Activated CD8-positive, alpha-beta memory T cell treated with anti-CD3 and anti-CD28 coated beads for 48 hours (primary cell): Measurements from ENCODE around the gene TWNK.
"Not testable (repeated sequence)": the region's sequence is repeated elsewhere in the genome, so short reads cannot be mapped to it uniquely, and the experiment has no call there.

ENCODE experiments used
- DNase-seq, 3 experiments: peaks; one replicate each; pipeline ENCODE4 v3.0.0-alpha.2; 2020; ENCODE audit warnings: low read depth in 2 of 3, low spot score in 2 of 3

TWNK gene

DNA sequence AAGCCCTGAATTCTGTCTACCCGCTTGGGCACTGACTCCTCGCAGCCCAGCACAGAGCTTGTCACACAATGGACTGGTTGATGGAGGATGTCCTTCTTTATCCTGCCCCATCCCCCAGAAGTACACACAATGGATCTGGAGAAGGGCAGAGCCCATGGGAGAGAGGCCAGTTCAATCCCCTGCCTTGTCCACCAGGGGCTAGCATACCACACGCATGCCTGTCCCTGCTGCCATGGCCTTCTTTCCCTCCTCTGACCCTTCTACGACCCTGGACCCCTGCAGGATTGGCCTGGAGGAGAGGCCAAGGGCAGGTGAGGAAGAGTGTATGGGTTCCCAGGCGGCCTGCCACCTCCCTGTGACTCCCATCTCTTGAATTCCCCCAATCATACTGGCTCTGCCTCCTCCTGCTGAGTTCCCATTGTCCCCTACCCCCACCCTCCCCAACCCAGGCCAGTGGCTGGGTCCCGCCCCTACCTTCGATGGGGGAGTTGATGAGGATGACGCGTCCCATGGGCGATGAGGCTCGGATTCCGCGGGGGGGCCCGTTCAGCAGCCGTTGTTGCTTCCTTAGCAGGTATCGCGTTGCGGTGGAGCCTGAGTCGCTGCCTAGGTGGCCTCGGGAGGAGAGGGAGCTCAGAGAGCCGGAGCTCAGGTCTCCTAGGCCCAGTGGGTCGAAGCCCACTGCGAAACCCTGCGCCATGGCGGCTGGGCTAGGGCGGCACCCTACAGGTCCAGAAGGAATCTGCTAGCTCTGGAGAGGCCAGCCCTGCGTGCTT is 42.4 kb downstream of the TWNK start:
- no peak for DNase-seq

DNA sequence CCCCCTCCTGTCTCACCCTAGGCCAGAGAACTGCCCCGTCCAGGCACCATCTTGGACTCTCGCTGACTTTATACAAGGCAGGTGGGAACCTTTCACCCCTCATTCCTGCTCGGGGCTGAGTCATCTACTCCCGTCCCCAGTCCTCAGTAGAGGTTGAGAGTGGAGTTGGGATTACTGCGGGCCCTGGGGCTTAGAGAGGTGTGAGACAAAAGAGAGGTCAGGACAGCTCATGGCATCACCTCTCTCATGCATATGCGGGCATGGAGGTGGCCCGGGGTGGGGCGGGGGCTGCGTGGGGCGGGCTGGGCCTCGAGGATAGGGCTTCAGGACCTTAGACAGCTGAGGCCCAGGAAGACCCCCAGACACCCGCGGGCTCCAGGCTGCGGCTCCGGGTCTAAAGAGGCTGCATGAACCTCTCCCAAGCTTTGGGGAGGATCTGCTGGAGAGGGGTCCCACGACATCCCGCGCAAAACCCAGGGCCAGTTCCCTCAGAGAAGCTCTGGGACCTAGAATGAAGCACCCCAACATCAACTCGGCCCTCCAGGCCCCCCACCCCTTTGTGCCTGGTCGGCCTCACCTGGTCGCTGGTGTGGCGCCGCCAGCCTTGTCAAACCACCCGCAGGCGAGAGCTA is 43.3 kb downstream of the TWNK start:
- no peak for DNase-seq

DNA sequence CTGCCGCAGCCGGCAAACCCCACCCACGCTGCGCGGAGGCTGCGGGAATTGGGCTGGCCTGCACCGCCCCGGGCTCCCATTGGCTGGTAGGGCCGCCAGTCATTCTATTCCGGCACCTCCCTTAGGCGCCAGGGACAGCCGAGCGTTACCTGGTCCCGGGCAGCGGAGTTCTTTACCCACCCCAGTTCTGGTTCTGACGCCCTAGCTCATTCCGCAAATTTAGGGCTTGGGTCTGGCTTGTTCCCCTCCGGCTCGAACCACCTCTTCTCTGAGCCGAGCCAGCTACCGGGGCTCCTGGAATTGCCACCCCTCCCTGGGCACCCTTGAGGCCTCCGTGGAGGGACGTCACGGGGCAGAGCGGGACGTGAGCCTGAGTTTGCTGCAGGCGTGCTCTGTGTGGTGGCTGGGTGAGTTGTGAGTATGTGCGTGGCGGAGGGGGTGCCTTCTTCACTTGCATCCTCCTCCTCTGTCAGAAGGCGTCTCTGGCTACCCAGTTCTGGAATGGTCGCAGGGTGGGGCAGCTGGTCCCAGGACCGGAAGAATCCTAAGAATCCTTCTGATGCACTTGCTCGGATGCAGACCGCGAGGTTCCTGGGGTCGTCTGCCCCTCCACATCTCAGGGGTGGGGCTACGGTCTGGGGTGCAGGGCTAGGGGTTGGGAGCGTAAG is 43.9 kb downstream of the TWNK start, which contains the start of the genes PDZD7 and SFXN3:
PDZD7 (minus strand) TSS at position 2 of the 668 bp plus-strand sequence. CDS start 910 bp downstream, outside the sequence.
SFXN3 (plus strand) TSS at position 107 of the 668 bp plus-strand sequence. CDS start 3,461 bp downstream, outside the sequence.
- DNase-seq: peak; percentile 89 to 96 (median 93)

DNA sequence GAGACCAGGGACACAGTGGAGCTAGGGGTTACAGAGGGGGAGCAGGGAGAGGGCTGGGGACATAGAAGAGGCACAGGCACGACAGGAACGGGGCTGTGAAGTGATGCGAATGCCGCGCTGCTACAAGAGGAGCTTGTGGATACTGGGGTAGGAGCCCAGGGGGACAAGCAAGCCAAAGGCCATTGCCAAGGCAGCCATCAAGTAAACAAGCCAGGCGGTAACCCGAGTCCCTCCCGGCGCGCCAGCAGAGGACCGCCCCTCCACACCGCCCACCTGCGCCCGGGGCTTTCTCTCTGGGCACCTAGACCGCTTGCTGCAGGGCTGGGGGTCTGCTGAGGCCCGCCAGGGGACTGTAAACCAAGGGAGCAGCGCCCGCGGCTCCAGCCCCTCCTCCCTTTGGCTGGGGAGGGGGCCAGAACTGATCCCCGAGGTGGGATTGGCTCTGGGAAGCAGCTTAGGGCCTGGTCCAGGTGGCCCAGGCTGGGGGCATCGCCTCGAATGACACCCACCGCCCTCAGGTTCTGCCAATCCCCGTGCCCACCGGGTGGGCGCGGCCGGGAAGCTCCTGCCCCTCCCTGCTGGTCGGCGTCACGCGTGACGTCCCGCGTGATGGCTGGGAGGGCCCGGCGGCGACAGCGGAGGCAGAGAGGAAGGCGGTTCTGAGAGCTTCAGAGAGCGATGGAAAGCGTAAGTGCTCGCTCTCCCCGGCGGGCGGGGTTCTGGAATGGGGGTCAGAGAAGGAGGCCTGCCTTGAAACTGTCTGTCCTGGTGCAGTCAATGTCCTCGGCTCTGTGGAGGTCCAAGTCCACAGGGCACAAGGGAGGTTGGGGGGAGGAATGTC is 44.7 kb downstream of the TWNK start:
- peak; percentile 43 to 58 (median 48) for DNase-seq

DNA sequence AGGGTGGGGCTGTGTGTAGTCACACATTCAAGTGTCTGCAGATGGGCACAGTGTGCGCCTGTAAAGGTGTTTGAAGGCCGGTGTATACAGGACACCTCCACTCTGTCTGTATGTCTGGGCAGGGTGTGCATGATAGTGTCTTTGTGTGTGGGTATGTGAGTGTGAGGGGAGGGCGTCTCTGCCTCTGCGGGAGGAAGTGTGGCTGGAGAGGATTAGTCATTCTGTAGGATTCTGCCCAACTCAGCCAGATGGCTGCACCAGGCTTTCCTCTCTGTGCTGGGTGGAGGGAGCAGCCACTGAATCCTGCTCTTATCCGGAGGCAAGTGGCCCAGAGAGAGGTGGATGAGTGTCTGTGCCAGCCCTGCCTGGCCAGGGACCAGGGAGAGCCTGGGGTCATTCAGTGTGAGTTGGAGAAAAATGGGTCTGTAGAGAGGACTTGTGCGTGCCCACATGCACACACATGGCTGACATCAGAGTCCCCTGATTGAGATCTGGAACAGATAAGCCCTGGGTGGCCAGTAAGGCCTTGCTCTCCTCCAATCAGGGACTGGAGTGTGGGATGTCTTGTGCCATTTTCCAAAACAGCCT is 45.4 kb downstream of the TWNK start:
- DNase-seq: peak in 2 of 3 experiments; percentile 32 to 40

DNA sequence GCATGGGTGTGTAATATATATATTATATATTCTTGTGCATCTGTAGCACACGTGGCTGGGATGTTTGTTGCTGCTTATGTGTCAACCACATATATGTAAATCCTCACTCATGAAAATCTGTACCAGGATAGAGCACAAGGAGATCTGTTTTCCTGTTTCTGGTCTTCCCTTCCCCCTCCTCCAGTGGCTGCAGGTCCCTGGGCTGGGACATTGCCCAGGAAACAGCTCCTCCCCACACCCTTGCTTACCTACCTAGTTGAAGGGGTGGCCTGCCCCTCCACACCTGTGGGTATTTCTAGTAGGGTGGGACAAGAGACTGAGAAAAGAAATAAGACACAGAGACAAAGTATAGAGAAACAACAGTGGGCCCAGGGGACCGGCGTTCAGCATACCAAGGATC is 45.9 kb downstream of the TWNK start:
- no peak for DNase-seq

DNA sequence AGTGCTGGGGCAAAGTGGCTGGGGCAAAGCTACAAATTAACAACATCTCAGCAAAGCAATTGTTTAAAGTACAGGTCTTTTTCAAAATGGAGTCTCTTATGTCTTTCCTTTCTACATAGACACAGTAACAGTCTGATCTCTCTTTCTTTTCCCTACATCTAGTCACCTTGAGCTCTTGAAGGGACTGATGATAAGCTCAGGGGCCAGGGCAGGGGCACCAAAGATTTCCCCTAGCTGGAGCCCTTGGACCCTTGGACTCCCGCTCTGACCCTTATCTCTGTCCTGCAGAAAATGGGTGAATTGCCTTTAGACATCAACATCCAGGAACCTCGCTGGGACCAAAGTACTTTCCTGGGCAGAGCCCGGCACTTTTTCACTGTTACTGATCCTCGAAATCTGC is 47.1 kb downstream of the TWNK start:
- not testable (repeated sequence) for DNase-seq

DNA sequence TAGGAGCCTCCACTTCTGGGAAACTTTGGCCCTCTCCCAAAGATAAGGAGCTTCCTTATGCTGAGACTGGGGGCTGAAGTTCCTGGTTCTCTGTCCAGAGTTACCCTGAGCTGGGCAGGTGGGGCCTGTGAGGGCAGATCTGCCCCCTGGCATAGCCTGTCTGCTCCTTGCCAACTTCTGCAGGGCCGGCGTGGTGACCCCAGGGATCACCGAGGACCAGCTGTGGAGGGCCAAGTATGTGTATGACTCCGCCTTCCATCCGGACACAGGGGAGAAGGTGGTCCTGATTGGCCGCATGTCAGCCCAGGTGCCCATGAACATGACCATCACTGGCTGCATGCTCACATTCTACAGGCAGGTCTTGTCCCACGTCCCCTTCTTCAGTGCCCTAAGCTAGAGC is 48.0 kb downstream of the TWNK start:
- no peak for DNase-seq

DNA sequence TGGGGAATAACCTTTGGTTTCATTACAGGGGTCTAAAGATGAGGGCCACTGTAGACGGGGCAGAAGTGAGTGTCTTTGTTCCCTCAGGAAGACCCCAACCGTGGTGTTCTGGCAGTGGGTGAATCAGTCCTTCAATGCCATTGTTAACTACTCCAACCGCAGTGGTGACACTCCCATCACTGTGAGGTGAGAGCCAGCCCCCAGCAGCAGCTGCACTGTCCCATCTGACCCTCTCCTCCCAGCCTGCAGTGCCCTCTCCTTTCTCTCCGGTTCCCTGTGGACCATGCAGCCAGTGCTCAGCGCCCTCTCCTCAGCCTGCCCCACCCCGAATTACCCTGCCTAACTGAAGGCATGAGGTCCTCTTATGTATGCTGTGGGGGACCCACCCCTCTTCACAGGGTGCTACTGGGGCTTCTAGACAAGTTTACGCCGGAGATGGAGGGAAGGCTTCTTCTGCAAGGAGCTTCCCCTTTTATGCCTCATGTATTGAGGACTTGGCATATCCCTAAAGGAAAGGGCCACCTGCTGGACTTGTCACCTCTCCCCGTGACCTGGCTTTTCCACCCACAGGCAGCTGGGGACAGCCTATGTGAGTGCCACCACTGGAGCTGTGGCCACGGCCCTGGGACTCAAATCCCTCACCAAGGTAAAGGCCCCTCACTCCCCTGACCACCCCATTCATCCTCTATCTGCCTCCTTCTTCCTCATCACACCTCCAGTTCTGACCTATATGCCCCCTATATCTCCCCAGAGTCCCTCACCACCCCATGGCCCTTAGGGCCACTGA is 48.8 kb downstream of the TWNK start:
- DNase-seq: no peak

DNA sequence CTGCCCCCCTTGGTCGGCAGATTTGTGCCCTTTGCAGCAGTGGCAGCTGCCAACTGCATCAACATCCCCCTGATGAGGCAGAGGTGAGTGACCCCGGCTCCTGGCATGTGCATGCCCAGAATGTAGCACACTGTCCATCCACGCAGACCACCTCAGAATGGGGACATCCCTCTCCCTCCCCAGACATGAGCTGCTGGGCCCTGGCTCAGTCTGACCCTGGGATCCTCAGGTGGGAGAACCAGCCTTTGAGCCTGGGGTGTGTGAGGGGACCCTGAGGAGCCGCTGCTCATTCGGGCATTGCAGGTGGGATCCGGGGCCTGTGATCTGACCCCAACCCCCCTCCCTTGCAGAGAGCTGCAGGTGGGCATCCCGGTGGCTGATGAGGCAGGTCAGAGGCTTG is 49.4 kb downstream of the TWNK start:
- no peak for DNase-seq

DNA sequence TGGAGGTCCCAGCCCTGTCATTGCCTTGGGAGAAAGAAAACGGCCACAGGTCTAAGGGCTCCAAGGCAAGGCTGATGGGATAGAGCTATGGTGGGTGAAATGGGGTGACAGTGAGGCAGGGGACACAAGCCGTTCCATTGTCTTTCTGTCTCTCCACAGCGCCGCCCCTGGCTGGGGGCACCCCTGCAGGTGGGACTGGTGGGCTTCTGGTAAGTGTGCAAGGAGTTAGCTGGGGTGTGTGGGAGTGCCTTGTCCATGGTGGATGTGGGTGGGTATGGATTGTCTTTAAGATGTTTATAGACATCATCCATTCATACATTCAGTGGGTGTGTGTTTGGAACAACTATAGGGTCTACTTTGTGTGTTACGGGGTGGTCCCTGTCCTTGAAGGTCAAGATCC is 51.1 kb downstream of the TWNK start:
- no peak for DNase-seq

DNA sequence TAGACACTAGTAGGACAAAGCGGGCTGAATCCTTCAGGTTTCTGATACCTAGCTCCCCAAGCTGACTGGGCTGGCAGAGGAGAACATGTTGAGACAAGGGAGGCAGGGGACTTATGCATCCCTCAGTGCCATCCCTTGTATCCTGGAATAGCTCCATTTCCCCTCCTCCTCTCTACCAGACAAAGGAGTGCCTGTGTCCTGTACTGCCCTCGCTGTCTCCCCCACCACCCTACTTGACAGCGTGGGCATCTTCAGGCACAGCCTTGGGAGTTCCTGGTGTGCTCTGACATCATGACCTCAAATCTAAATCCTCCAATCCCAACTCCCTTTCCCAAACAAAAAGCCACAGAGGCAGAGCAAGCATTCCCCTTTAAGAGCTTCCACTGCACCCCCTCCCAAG is 52.7 kb downstream of the TWNK start:
- DNase-seq: no peak

DNA sequence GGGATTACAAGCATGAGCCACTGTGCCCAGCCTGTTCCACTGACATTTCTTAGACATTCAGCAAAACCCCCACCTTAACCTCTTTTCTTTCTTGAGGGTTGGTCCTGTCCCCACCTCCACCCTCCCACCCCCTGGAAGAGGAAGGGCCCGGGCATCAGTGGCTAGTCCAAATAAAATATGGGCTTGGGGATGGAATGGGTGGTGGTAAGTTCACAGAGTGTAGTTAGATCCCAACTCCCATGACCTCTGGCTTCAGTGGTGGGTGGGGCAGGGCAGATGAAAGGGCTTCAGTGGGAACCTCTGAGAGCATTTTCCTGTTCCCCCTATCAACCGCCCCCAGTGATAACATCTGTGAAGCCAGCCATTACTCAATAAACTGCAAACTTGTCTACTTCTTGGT is 53.5 kb downstream of the TWNK start:
- no peak for DNase-seq

DNA sequence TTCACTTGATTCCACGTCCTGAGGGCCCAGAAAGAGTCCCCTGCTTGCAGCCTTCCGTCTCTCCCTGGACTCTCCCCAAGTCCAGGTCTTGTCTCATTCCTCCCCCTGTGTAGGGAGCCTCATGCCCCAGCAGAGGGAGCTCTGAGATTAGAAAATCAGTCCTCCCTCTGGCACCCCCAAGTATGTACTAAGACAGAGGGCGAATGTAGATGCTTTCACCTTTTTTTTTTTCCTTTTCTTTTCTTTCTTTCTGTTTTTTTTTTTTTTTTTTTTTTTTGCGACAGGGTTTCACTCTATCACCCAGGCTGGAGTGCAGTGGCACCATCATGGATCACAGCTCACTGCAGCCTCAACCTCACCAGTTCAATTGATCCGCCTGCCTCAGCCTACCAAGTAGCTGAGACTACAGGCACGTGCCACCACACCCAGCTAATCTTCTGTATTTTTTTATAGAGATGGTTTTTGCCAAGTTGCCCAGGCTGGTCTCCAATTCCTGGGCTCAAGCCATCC is 54.0 kb downstream of the TWNK start:
- no peak for DNase-seq

DNA sequence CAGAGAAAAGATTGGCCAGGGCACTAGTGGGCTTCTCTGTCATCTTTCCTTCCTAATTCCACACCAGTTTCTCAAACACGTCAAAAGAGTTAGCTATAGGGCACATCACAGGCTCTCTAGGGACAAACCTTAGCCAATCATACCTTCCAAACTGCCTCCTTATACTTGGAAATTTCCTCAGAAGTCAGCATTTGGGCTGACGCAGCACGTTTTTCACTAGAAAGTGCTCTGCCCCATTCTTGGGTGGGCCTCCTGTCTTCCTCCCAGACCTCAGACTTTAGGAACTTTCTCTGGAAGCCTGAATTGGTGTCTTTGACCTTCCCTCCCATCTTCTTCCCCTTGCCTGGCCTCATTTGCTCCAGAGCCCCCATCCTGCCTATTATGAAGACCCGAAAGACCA is 54.8 kb downstream of the TWNK start:
- DNase-seq: no peak

DNA sequence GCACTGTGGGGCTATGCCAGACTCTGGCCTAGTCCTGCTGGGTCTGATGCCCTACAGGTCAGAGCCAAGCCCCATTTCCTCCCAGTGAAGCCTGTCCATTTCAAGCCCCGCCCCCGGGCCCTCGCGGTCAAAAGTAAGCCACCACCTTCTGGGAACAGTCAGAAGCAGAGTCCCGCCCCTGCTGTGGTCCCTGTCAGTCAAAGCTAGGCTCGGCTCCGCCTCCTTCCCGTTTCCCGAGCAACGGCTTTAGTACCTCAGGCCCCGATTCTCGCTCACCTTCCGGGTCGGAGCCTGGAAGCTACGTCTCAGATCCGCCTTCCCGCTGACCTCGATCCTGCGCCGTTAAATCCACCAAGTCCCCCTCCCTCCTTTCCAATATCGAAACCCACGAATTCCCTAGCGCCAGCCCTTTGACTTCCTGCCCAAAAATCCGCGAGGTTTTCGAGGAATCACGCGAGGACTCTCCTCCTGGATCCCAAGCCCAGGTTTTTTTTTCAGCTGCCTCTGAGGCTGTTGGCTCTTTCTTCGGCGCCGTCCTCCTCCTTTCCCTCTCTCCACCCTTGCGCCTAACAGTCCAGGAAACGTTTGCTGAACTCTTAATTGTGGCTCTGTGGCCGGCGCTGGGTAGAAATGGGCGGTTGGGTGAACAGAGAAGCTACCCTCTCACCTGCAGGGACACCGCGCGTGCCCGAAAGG is 55.5 kb downstream of the TWNK start:
- DNase-seq: peak; percentile 73 to 77 (median 74)

DNA sequence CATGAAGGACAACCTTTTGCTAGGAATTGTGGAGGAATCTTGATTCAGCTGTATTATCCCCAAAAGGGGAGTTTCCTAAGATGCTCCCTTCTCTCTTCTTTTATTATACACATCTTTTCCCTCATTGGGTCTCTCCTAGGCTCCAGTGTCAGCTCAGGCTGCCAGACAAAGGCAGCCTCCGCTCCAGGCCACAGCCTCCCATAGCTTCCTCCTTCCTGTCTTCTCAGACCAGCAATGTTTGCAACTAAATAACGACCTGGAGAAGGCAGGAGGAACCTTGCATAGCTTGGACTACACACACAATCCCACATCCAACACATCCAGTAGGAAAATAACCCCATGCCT is 56.0 kb downstream of the TWNK start:
- DNase-seq: no peak
